Measurements from ENCODE around the gene STAT5B. TPM values are rescaled to one million over a fixed set of nuclear protein-coding genes. Genes with fewer than 3 reads are reported as not detected.

STAT5B gene
- total and polyA plus RNA-seq, 2 of the 13 experiments (the other 11 are each of a cell fraction or from before 2014, with no cell fraction given), result 21.0 to 42.8 TPM

- in situ Hi-C loops (cut with HindIII; ENCODE audit: extremely low pct_ligation_motif_present, low pct_unique_long_range_greater_than_20kb), result no loop called here
These were observed 30.1 kb upstream of the STAT5B start for GRCh38 chr17:42306385-42306667.

More at GRCh38 chr17:42306385-42306667, 30.1 kb upstream of the STAT5B start:
- H3K79me2 ChIP-seq (ENCODE audit: insufficient read depth, low read length), result no peaks in the 10 kb centered on the region
- H3K27me3 ChIP-seq (ENCODE audit: control insufficient read depth in 1 of 2, insufficient read depth in 2 of 2, low read length in 2 of 2), result no peaks in the 10 kb centered on the region
- 100% methylated on average over 2 of the region's 5 CpGs for WGBS (ENCODE audit: low lambda C conversion rate)
- H2AFZ ChIP-seq (ENCODE audit: low read length), result no peak overlapping the region
- TF ChIP-seq, protein P1, sequence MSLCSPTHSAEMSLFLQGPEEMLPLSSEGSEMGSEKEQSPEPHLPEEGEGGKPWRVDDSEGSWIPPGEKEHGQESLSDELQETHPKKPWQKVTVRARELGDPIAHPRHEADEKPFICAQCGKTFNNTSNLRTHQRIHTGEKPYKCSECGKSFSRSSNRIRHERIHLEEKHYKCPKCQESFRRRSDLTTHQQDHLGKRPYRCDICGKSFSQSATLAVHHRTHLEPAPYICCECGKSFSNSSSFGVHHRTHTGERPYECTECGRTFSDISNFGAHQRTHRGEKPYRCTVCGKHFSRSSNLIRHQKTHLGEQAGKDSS (CRISPR knock-in tag; IDR thresholded peaks at IDR 0.05; ENCODE audit: borderline replicate concordance, low read depth), result no peak
- TF ChIP-seq MLLT10 (CRISPR knock-in tag; IDR thresholded peaks at IDR 0.05), result no peak
- TF ChIP-seq KDM3A (CRISPR knock-in tag; IDR thresholded peaks at IDR 0.05; ENCODE audit: low read depth), result no peak
- no peak for TF ChIP-seq KLF11 (CRISPR knock-in tag; IDR thresholded peaks at IDR 0.05)
- TF ChIP-seq BHLHE40 (IDR thresholded peaks at IDR 0.05; ENCODE audit: low read length), result no peak
- TF ChIP-seq ZNF382 (CRISPR knock-in tag; IDR thresholded peaks at IDR 0.05; ENCODE audit: borderline replicate concordance), result no peak
- TF ChIP-seq PAF1 (CRISPR knock-in tag; IDR thresholded peaks at IDR 0.05), result no peak
- no peak for TF ChIP-seq REXO4 (CRISPR knock-in tag; IDR thresholded peaks at IDR 0.05; ENCODE audit: borderline replicate concordance)
- no peak for TF ChIP-seq HES4 (CRISPR knock-in tag; IDR thresholded peaks at IDR 0.05; ENCODE audit: borderline replicate concordance)
- no peak for TF ChIP-seq PRDM15 (CRISPR knock-in tag; IDR thresholded peaks at IDR 0.05)
- no peak for TF ChIP-seq TARDBP (CRISPR knock-in tag; IDR thresholded peaks at IDR 0.05)
- TF ChIP-seq, protein P2, sequence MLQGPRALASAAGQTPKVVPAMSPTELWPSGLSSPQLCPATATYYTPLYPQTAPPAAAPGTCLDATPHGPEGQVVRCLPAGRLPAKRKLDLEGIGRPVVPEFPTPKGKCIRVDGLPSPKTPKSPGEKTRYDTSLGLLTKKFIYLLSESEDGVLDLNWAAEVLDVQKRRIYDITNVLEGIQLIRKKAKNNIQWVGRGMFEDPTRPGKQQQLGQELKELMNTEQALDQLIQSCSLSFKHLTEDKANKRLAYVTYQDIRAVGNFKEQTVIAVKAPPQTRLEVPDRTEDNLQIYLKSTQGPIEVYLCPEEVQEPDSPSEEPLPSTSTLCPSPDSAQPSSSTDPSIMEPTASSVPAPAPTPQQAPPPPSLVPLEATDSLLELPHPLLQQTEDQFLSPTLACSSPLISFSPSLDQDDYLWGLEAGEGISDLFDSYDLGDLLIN (CRISPR knock-in tag; IDR thresholded peaks at IDR 0.05; ENCODE audit: borderline replicate concordance), result no peak
- ATAC-seq, result no peak
- FAIRE-seq, result no peak
- H3K9ac ChIP-seq (ENCODE audit: insufficient read depth, low read depth, low read length), result no peak overlapping the region
- H3K4me1 ChIP-seq (ENCODE audit: insufficient read depth, low read length), result peaks cover 69% of the 10 kb centered on the region
- H3K9me3 ChIP-seq (ENCODE audit: low read length), result no peaks in the 10 kb centered on the region
- no peaks in the 10 kb centered on the region for H4K20me1 ChIP-seq (ENCODE audit: insufficient read depth, low read length)
- no peak for DNase-seq (ENCODE audit: low spot score)
- intact Hi-C loops (cut with micrococcal nuclease; ENCODE audit: unreplicated experiment), result no loop called here
- no peaks in the 10 kb centered on the region for H3K36me3 ChIP-seq (replicated peaks in 1 of 2; ENCODE audit: control insufficient read depth in 1 of 2, insufficient read depth in 2 of 2, low read length in 2 of 2)
- BruUV-seq (replicated peaks), result no TSS peak
- no peak overlapping the region for H3K4me2 ChIP-seq (ENCODE audit: low read depth, low read length)
- ChIA-PET POLR2A (no interaction called here), CTCF (ENCODE audit: low intra/inter-chr PET ratio, low total read pairs) (no interaction called here)
- H3K27ac ChIP-seq (ENCODE audit: extremely low read length, insufficient read depth, low read length), result no peak overlapping the region
- H3K4me3 ChIP-seq (replicated peaks in 1 of 3; ENCODE audit: insufficient read depth in 1 of 3, low read depth in 2 of 3, low read length in 3 of 3), result no peak overlapping the region
